H1 (cell line): ENCODE results near the gene USH2A.

Experiments used
- NANOG ChIP-seq: IDR thresholded peaks from 2 replicates; pipeline ENCODE4 v1.6.1; 2011; ENCODE audit warnings: low read length, low read depth, mild to moderate bottlenecking, inconsistent platforms; ENCODE audit not compliant: insufficient read depth, poor library complexity, severe bottlenecking
- POLR2A ChIP-seq, 2 experiments: IDR thresholded peaks; 1 replicate in 1 of 2; 2 replicates in 1 of 2; pipeline ENCODE4 v1.6.1; 2011; ENCODE audit warnings: low read depth in 2 of 2, low read length in 2 of 2, mild to moderate bottlenecking in 2 of 2; ENCODE audit errors: control extremely low read depth in 1 of 2
- RBBP5 ChIP-seq: IDR thresholded peaks from 2 replicates; pipeline ENCODE4 v1.7.1; 2012; ENCODE audit warnings: low read depth, mild to moderate bottlenecking, inconsistent platforms, low read length, moderate library complexity, borderline replicate concordance
- YY1 ChIP-seq: IDR thresholded peaks from 2 replicates; pipeline ENCODE4 v1.6.1; 2011; ENCODE audit warnings: low read depth, mild to moderate bottlenecking, low read length

DNA sequence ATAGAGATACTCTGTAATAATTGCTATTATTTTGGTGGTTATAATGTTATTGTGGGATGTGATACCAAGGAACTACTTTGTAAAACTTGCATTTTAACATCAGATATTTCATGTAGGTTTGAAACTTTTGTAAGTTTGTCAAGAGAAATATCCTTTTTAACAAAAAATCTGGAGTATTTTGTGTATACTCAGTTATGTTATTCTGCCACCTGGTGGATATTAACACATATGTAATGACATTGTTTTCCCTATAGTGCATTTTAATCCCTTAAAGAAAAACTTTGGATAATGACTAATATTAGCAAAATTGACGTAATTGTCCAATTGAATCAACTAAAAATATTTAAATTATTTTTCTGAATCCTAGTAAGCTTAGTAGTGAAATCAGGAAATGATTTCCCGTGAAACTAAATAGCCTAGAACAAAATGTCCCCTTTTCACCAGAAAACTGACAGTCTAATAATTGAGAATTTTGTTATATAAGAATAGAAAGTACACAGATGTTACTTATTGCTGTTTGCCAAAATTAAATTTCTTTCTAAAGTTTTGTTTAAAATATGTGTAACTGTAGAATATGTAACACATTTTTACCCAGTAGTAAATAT, 816.6 kb downstream of the USH2A start:
- no peak for TF ChIP-seq RBBP5
- no peak for TF ChIP-seq POLR2A (IDR thresholded peaks at IDR 0.05; ENCODE audit: control extremely low read depth in 1 of 2, low read depth in 2 of 2, low read length in 2 of 2)
- TF ChIP-seq YY1, result no peak
- no peak for TF ChIP-seq NANOG
